Measurements from ENCODE around the gene GRM2.

GRCh38 chr3:51659942-51660341 lies 46.9 kb upstream of the GRM2 start:
- no peak for TF ChIP-seq EZH2 (IDR thresholded peaks at IDR 0.05; ENCODE audit: insufficient read depth, poor library complexity, severe bottlenecking)
- no peak for TF ChIP-seq EZH2phosphoT487 (IDR thresholded peaks at IDR 0.05; ENCODE audit: insufficient read depth, low read depth)

All from GM23248 (cell line).